Heart right ventricle (tissue), 16 donors: ENCODE measurements around the gene IRAG1. TPM values are rescaled to one million over a fixed set of nuclear protein-coding genes. Genes with fewer than 3 reads are reported as not detected.

Experiments used
- ATAC-seq, 8 donors: fragments of 200-7000 bp; cut with Tn5 transposase; one replicate each; pipeline ENCODE4 v1.9.1; 2020; ENCODE audit warnings: mild to moderate bottlenecking in 8 of 8, moderate library complexity in 8 of 8, moderate number of reproducible peaks in 1 of 8
- DNase-seq, 2 donors: peaks; one replicate each; pipeline ENCODE4 v3.0.0-alpha.2; 2020
- H3K27ac ChIP-seq, 10 donors: fragments of 200-600 bp; sonication (generic) in 2 of 10; one replicate each; pipeline versions ENCODE4 v1.5.0 to v1.8.0; 2020 to 2022; ENCODE audit warnings: mild to moderate bottlenecking in 3 of 10
- H3K27me3 ChIP-seq, 7 donors: fragments of 200-600 bp; one replicate each; pipeline ENCODE4 v1.8.0; 2021 to 2022; ENCODE audit warnings: mild to moderate bottlenecking in 2 of 7
- H3K36me3 ChIP-seq, 9 donors: fragments of 200-600 bp; sonication (generic) in 1 of 9; one replicate each; pipeline versions ENCODE4 v1.5.0 to v1.8.0; 2020 to 2022; ENCODE audit warnings: mild to moderate bottlenecking in 2 of 9
- H3K4me1 ChIP-seq, 9 donors: fragments of 200-600 bp; sonication (generic) in 1 of 9; one replicate each; pipeline versions ENCODE4 v1.5.0 to v1.8.0; 2020 to 2022; ENCODE audit warnings: mild to moderate bottlenecking in 4 of 9
- H3K4me3 ChIP-seq, 10 donors: fragments of 200-600 bp; sonication (generic) in 2 of 10; one replicate each; pipeline versions ENCODE4 v1.5.0 to v1.8.0; 2020 to 2022; ENCODE audit warnings: mild to moderate bottlenecking in 7 of 10, moderate library complexity in 2 of 10
- H3K9me3 ChIP-seq, 11 donors: fragments of 200-600 bp in 10 of 11; sonication (generic) in 2 of 11; one replicate each; pipeline versions ENCODE4 v1.5.0 to v1.8.0; 2013 to 2022; ENCODE audit warnings: mild to moderate bottlenecking in 2 of 11, control low read depth in 1 of 11, moderate library complexity in 1 of 11
- WGBS, 2 donors: extraction: QIAGEN DNeasy Blood & Tissue Kit; methylation state at CpG; one replicate each; pipeline ENCODE4 v1.1.7; 2013; ENCODE audit warnings: inconsistent platforms in 1 of 2; 5-methylcytosine and 5-hydroxymethylcytosine counted together
- intact Hi-C, 10 donors: fragments of 100-400 bp; cut with DNase I; formaldehyde crosslinking; loops; one replicate each; pipeline versions ENCODE4 v1.11.1 to v1.14.2; 2022
- polyA plus RNA-seq, 2 donors: library from polyadenylated mRNA; stranded (reverse); fragments of 200-250 nt; gene quantifications; one replicate each; pipeline ENCODE4 v1.2.3, GENCODE V29; 2013
- total RNA-seq, 10 donors: library from RNA; stranded (reverse); fragmentation: NEBNext Ultra II Directional in 3 of 10; extraction: Animal tissue kit (Norgen Biotek cat#: 25700) in 3 of 10; gene quantifications; one replicate each; pipeline versions ENCODE4 v1.2.1 to v1.2.4, GENCODE V29; 2021 to 2023
- TF ChIP-seq, protein P1 (sequence below), 9 donors: fragments of 200-600 bp; sonication (generic) in 2 of 9; IDR thresholded peaks; one replicate each; pipeline versions ENCODE4 v1.5.0 to v1.8.0; 2021 to 2022; ENCODE audit warnings: antibody characterized with exemption in 9 of 9, mild to moderate bottlenecking in 5 of 9, moderate library complexity in 1 of 9
- donor health status: Arrhythmogenic right ventricular cardiomyopathy.
- donor health status: ischemic (EF 13 %, LVEDD 7.1; RV severe dilation, severe dysfunction).
- donor health status: healthy with polysubstance abuse.
- donor health status: DM: no; HTN: yes; CAD: no.
- donor health status: DM: no; HTN: no; CAD: no.
- donor health status: ischemic (EF 25% LVEDD 6.9; RV normal size, moderate dysfunction).
- donor health status: ischemic (EF 25% LVEDD 5.7; RV mildly dilated, moderate dysfunction).
- donor health status: healthy.
- donor health status: DM: yes; HTN: yes; CAD: no.
- donor health status: Ischemic cardiomyopathy.
- donor health status: ischemic (EF 35%, LVEDD 5.7; RV mildly dilated, moderate dysfunction).
- donor health status: nonischemic (EF 11% LVEDD 7.7; RV severe dilation, severe dysfunction).
- donor health status: DM: yes; HTN: yes; CAD: no.
- donor health status: PGD.
- donor health status: ischemic (EF 29% LVEDD 5.4; RV normal size, mild dysfunction).
- donor health status: nonischemic (EF 23%, LVEDD 6.1; RV moderate dilation, normal function).

Gene IRAG1
- total and polyA plus RNA-seq, 12 donors: 2.5 to 8.3 (median 5.0) TPM

DNA sequence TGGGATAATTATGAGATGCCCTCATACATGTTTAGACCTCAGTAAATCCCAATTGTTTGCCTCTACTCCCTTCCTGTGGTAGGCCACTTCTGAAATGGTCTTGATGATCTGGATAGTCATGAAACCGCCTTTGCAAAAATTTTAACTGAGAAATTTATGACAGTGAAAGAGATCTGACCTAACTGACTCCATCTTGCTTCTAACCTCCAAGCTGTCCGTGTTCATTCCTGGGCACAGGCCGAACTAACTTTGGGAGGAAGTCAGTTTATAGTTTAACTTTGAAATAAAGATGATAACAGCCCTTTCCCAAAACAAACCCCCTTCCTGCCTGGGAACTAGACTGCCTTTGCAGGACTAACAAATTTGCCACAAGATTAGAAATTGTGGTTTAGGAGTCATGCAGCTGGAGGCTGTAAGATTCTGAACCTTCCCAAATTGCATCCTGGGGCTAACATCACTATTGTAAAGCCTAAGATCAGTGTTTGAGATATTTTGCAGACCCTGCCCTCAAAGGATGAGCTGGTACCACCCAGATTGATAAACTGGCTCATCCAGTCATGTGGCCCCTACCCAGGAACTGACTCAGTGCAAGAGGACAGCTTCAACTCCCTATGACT lies 37.6 kb upstream of the IRAG1 start:
- Histone ChIP-seq H3K27me3 (peaks cover 0 to 19% (median 0%) of the 10 kb centered on the region in 7 donors), H3K4me3 (no peak overlapping the region), H3K27ac (no peak overlapping the region), H3K9me3 (peaks cover 0 to 11% (median 0%) of the 10 kb centered on the region in 11 donors), H3K36me3 (no peaks in the 10 kb centered on the region), H3K4me1 (peaks cover 0 to 20% (median 4%) of the 10 kb centered on the region in 9 donors)
- 84 to 93% methylated on average over 3 of the region's 3 CpGs for WGBS, 2 donors
- TF ChIP-seq, protein P1, sequence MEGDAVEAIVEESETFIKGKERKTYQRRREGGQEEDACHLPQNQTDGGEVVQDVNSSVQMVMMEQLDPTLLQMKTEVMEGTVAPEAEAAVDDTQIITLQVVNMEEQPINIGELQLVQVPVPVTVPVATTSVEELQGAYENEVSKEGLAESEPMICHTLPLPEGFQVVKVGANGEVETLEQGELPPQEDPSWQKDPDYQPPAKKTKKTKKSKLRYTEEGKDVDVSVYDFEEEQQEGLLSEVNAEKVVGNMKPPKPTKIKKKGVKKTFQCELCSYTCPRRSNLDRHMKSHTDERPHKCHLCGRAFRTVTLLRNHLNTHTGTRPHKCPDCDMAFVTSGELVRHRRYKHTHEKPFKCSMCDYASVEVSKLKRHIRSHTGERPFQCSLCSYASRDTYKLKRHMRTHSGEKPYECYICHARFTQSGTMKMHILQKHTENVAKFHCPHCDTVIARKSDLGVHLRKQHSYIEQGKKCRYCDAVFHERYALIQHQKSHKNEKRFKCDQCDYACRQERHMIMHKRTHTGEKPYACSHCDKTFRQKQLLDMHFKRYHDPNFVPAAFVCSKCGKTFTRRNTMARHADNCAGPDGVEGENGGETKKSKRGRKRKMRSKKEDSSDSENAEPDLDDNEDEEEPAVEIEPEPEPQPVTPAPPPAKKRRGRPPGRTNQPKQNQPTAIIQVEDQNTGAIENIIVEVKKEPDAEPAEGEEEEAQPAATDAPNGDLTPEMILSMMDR (IDR thresholded peaks at IDR 0.05): no peak
- intact Hi-C loops: loop anchor here in 9 of 10 donors (5.0 to 10.0 kb wide), 6 partner anchors 76 to 976 kb away; partner anchors contain the start of gene RNF141 (in 2 of the 9)
- ATAC-seq (no peak), DNase-seq (no peak)

DNA sequence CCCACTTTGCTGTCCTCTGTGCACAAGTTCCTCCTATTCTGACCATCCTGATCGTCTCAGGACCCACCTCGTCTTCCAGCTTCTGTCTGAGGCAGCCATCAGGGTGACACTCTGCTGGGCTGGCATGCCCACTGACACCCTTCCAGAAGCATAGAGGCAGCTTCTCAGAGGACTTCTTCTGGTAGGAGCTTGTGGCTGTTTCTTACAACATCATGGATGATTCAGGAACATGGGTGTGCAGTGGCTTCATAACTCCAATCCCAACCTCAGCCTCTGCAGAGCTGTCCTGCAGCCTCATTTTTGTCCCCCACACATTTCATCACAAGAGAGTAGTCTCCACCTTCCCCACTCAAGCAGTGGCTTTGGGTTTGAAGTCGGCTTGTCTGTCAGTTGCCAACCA lies 36.6 kb upstream of the IRAG1 start:
- H3K4me3 ChIP-seq: no peak overlapping the region
- intact Hi-C loops: loop anchor here in 9 of 10 donors (5.0 to 10.0 kb wide), 6 partner anchors 75 to 975 kb away; partner anchors contain the start of gene RNF141 (in 2 of the 9)
- H3K4me1 ChIP-seq: peaks cover 0 to 16% (median 0%) of the 10 kb centered on the region in 9 donors
- no peak for DNase-seq
- H3K9me3 ChIP-seq: peaks cover 0 to 14% (median 0%) of the 10 kb centered on the region in 11 donors
- WGBS, 2 donors: 94 to 97% methylated on average over 3 of the region's 3 CpGs
- peaks cover 0 to 19% (median 0%) of the 10 kb centered on the region in 7 donors for H3K27me3 ChIP-seq
- no peak for ATAC-seq
- no peak overlapping the region for H3K27ac ChIP-seq
- H3K36me3 ChIP-seq: no peaks in the 10 kb centered on the region
- TF ChIP-seq, protein P1 (IDR thresholded peaks at IDR 0.05): no peak

DNA sequence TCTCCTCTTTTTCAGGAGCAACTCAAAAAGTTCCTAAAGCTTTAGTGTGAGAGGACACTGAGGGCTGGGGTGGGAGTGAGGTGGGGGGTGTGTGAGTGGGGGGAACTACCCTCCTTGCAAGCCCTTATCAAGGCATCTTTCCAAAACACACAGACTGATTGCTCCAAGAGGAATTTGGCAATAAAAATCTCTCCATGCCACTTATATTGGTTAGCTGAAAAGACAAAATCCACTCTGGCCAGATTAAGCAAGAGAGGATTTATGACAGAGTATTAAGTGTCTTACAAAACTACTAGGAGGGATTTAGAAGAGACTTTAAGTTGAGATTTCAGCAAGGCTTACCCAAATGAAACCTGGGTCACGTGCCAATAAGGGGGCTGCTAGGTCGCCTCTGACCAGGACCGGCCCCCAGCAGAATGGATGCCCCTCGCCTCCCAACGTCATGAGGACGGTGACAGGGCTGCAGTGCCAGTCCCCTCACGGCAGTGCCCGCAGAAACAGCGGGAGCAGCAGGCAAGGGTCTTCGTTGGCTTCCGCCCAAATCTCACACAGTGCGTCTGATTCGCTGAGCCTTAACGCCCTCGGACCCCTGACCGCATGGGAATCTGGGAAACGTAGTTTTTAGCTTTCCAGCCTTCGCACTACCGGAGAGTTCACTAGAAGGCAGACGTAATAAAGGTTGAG lies 35.4 kb upstream of the IRAG1 start:
- intact Hi-C loops: no loop called here
- ATAC-seq (no peak), DNase-seq (no peak)
- Histone ChIP-seq H3K9me3 (peaks cover 0 to 14% (median 0%) of the 10 kb centered on the region in 11 donors), H3K4me3 (no peak overlapping the region), H3K27ac (no peak overlapping the region), H3K4me1 (peaks cover 0 to 19% (median 0%) of the 10 kb centered on the region in 9 donors), H3K36me3 (no peaks in the 10 kb centered on the region), H3K27me3 (peaks cover 0 to 19% (median 0%) of the 10 kb centered on the region in 7 donors)
- TF ChIP-seq, protein P1 (IDR thresholded peaks at IDR 0.05): no peak
- 35 to 48% methylated on average over 20 of the region's 20 CpGs for WGBS, 2 donors

DNA sequence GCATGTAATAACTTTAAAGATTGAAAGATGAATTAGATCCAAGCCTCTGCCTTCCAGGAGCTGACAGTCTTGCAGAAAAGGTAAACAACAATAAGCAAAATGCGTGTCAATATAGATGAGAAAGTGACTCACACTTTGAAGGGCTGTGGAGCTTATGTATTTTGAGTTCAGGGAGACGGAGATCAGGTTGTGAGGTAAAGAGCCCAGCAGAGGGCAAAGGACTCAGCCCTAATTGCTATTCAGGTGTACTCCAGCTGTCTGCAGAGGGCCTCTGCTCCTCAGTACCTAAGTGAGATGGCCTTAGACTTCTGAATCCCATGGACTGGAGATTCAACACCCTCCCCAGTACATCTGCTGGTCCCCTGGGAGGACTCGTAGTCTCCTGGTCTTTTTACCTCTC lies 34.6 kb upstream of the IRAG1 start:
- H3K9me3 ChIP-seq: peaks cover 0 to 14% (median 0%) of the 10 kb centered on the region in 11 donors

More for the DNA sequence above, 34.6 kb upstream of the IRAG1 start:
- peaks cover 0 to 20% (median 0%) of the 10 kb centered on the region in 7 donors for H3K27me3 ChIP-seq
- intact Hi-C loops: no loop called here
- H3K36me3 ChIP-seq: no peaks in the 10 kb centered on the region
- WGBS, 2 donors: 90% methylated on average over 3 of the region's 3 CpGs
- TF ChIP-seq, protein P1 (IDR thresholded peaks at IDR 0.05): no peak
- DNase-seq: no peak
- H3K27ac ChIP-seq: no peak overlapping the region
- no peak overlapping the region for H3K4me3 ChIP-seq
- ATAC-seq: no peak
- H3K4me1 ChIP-seq: peaks cover 0 to 19% (median 0%) of the 10 kb centered on the region in 9 donors
